Stomach (tissue), 9 donors: Measurements from ENCODE around the gene PPEF1. TPM values are rescaled to one million over a fixed set of nuclear protein-coding genes. Genes with fewer than 3 reads are reported as not detected.

ENCODE experiments used
- DNase-seq, 2 donors: peaks; one replicate each; pipeline versions ENCODE4 v3.0.0 to v3.0.0-alpha.2; 2013 to 2019
- H3K27ac ChIP-seq, 5 donors: fragments of 200-600 bp in 4 of 5; sonication (generic) in 4 of 5; one replicate each; pipeline ENCODE4 v1.5.1; 2013 to 2019; ENCODE audit warnings: mild to moderate bottlenecking in 1 of 5, moderate library complexity in 1 of 5
- H3K27me3 ChIP-seq, 3 donors: fragments of 200-600 bp; sonication (generic); one replicate each; pipeline ENCODE4 v1.5.1; 2017 to 2019; ENCODE audit warnings: mixed run types in 1 of 3
- H3K36me3 ChIP-seq, 4 donors: fragments of 200-600 bp; sonication (generic); 1 replicate in 3 of 4; 2 replicates in 1 of 4; pipeline ENCODE4 v1.5.1; 2016 to 2019
- H3K4me1 ChIP-seq, 4 donors: fragments of 200-600 bp; sonication (generic); one replicate each; pipeline ENCODE4 v1.5.1; 2016 to 2019
- H3K4me3 ChIP-seq, 4 donors: fragments of 200-600 bp; sonication (generic) in 3 of 4; one replicate each; pipeline ENCODE4 v1.5.1; 2016 to 2019; ENCODE audit warnings: mild to moderate bottlenecking in 1 of 4
- H3K9me3 ChIP-seq, 4 donors: fragments of 200-600 bp; sonication (generic); one replicate each; pipeline ENCODE4 v1.5.1; 2016 to 2019
- EP300 ChIP-seq: sonication (generic); formaldehyde crosslinking; IDR thresholded peaks from one replicate; pipeline ENCODE4 v1.6.1; 2017; ENCODE audit warnings: antibody characterized with exemption
- POLR2A ChIP-seq, 4 donors: fragments of 450-650 bp; IDR thresholded peaks; one replicate each; pipeline ENCODE4 v1.6.1; 2016; ENCODE audit warnings: antibody characterized with exemption in 4 of 4, control low read depth in 2 of 4, mild to moderate bottlenecking in 1 of 4, moderate library complexity in 1 of 4
- POLR2AphosphoS5 ChIP-seq, 3 donors: sonication (generic); formaldehyde crosslinking; IDR thresholded peaks; one replicate each; pipeline ENCODE4 v1.6.1; 2016; ENCODE audit warnings: antibody characterized with exemption in 3 of 3
- WGBS, 5 donors: extraction: QIAGEN DNeasy Blood & Tissue Kit in 3 of 5; methylation state at CpG; one replicate each; pipeline versions ENCODE4 v1.1.5 to v1.1.7; 2013 to 2018; 5-methylcytosine and 5-hydroxymethylcytosine counted together
- intact Hi-C: fragments of 100-400 bp; cut with DNase I; formaldehyde crosslinking; loops from one replicate; pipeline ENCODE4 v1.15.1; 2023; ENCODE audit warnings: low total_unique reads
- polyA plus RNA-seq, 3 donors: library from polyadenylated mRNA; stranded (reverse); fragments of 200-250 nt; gene quantifications; one replicate each; pipeline ENCODE4 v1.2.3, GENCODE V29; 2013
- total RNA-seq, 5 donors: library from RNA; depleted of rRNA; stranded (reverse); fragments of >200 nt; gene quantifications; one replicate each; pipeline versions ENCODE4 v1.1.0 to v1.2.3, GENCODE V29; 2014 to 2016
- TF ChIP-seq, protein P1 (sequence below), 7 experiments: fragments of 450-650 bp in 4 of 7; fragments of 200-600 bp in 3 of 7; sonication (generic) in 3 of 7; IDR thresholded peaks; one replicate each; pipeline ENCODE4 v1.5.1; 2016 to 2019; ENCODE audit warnings: antibody characterized with exemption in 7 of 7, control low read depth in 2 of 7, mild to moderate bottlenecking in 1 of 7
- donor health status: healthy with polysubstance abuse.
- donor health status: Bipolar disorder and iron deficiency.
- donor health status: healthy.

Gene PPEF1
- total and polyA plus RNA-seq, 8 donors, result 0.08 to 1.3 (median 0.22) TPM; not detected in 4

DNA sequence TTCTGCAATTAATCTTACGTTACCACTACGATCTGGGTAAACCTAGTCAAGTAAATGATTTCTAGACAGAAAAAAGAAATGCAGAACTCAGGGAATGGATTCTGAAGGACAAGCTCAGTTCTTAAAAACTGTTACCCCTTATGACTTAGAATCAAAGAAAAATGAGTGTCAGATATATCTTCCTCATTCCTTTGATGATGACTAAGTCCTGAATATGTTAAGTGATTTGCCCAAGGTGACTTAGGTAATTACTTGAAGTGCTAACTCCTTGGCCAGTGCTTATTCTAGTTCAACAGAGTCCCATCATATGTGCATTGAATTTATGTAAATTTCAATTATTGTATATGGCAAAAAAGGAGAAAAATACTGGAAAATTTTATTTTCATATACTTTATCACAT lies 92.5 kb downstream of the PPEF1 start:
- Histone ChIP-seq H3K9me3 (no peaks in the 10 kb centered on the region), H3K27ac (no peak overlapping the region), H3K36me3 (no peaks in the 10 kb centered on the region), H3K4me3 (no peak overlapping the region), H3K4me1 (no peaks in the 10 kb centered on the region), H3K27me3 (no peaks in the 10 kb centered on the region)
- TF ChIP-seq POLR2AphosphoS5 (IDR thresholded peaks at IDR 0.05) (no peak), POLR2A (IDR thresholded peaks at IDR 0.05) (no peak), EP300 (no peak)
- TF ChIP-seq, protein P1, sequence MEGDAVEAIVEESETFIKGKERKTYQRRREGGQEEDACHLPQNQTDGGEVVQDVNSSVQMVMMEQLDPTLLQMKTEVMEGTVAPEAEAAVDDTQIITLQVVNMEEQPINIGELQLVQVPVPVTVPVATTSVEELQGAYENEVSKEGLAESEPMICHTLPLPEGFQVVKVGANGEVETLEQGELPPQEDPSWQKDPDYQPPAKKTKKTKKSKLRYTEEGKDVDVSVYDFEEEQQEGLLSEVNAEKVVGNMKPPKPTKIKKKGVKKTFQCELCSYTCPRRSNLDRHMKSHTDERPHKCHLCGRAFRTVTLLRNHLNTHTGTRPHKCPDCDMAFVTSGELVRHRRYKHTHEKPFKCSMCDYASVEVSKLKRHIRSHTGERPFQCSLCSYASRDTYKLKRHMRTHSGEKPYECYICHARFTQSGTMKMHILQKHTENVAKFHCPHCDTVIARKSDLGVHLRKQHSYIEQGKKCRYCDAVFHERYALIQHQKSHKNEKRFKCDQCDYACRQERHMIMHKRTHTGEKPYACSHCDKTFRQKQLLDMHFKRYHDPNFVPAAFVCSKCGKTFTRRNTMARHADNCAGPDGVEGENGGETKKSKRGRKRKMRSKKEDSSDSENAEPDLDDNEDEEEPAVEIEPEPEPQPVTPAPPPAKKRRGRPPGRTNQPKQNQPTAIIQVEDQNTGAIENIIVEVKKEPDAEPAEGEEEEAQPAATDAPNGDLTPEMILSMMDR (IDR thresholded peaks at IDR 0.05), result no peak
- DNase-seq, result no peak
- 52 to 75% (median 67%) methylated on average over 2 of the region's 2 CpGs for WGBS, 5 donors
- intact Hi-C loops, result no loop called here

DNA sequence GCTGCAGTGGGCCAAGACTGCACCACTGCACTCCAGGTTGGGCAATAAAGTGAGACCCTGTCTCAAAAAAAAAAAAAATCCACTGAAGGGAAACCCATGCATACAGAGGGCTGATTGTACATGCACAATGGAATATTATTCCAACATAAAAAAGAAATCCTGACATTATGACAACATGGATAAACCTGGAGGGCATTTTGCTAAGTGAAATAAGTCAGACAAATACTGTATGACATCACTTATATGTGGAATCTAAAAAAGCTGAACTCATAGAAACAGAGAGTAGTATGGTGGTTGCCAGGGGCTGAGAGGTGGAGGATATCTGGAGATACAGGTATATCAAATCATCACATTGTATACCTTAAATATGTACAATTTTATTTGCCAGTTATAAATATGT lies 102.2 kb downstream of the PPEF1 start:
- H3K27ac ChIP-seq, result no peak overlapping the region
- no peaks in the 10 kb centered on the region for H3K9me3 ChIP-seq
- no peaks in the 10 kb centered on the region for H3K27me3 ChIP-seq
- H3K36me3 ChIP-seq, result no peaks in the 10 kb centered on the region
- intact Hi-C loops, result no loop called here
- DNase-seq, result no peak
- H3K4me1 ChIP-seq, result no peaks in the 10 kb centered on the region
- TF ChIP-seq POLR2AphosphoS5 (IDR thresholded peaks at IDR 0.05) (no peak), EP300 (no peak), POLR2A (IDR thresholded peaks at IDR 0.05) (no peak)
- TF ChIP-seq, protein P1 (IDR thresholded peaks at IDR 0.05), result no peak
- no peak overlapping the region for H3K4me3 ChIP-seq

DNA sequence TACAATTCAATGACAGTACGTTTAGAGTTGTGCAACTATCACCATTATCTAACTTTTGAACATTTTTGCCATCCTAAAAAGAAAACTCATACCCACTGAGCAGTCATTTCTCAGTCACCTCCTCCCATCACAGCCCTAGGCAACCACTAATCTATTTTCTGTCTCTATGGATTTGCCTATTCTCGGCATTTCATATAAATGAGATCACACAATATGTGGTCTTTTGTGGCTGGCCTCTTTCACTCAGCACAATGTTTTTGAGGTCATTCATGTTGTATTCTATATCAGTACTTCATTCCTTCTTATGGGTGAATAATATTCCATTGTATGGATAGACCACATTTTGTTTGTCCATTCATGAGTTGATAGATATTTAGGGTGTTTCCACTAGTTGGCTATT lies 103.0 kb downstream of the PPEF1 start:
- Histone ChIP-seq H3K27me3 (no peaks in the 10 kb centered on the region), H3K9me3 (no peaks in the 10 kb centered on the region), H3K36me3 (no peaks in the 10 kb centered on the region), H3K4me3 (no peak overlapping the region), H3K4me1 (no peaks in the 10 kb centered on the region), H3K27ac (no peak overlapping the region)
- 59 to 85% (median 75%) methylated on average over 2 of the region's 2 CpGs for WGBS, 5 donors
- DNase-seq, result no peak
- TF ChIP-seq EP300 (no peak), POLR2AphosphoS5 (IDR thresholded peaks at IDR 0.05) (no peak), POLR2A (IDR thresholded peaks at IDR 0.05) (no peak)
- TF ChIP-seq, protein P1 (IDR thresholded peaks at IDR 0.05), result no peak
- intact Hi-C loops, result no loop called here

DNA sequence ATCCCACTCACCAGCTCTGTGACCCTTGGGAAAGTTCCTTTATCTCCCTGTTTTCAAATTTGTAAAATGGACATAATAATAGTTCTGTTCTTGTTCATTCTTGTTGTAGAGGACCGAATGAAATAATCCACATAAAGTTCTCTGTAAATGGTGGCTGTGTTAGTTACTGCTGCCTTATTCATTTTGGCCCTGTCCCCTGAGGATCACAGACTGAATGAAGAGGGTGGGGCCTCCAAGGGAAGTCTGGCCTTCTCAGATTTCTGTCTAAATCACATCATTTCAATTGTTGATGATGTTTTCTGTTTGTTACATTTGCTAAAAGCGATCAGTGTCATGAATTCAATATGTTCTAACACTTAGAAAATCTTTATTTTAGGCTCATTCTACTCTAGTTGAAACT lies 117.9 kb downstream of the PPEF1 start:
- intact Hi-C loops, result no loop called here
- DNase-seq, result no peak
- peaks cover 0 to 10% (median 1%) of the 10 kb centered on the region in 4 donors for H3K9me3 ChIP-seq
- no peak overlapping the region for H3K27ac ChIP-seq
- no peak overlapping the region for H3K4me3 ChIP-seq
- 65 to 93% (median 83%) methylated on average over 2 of the region's 2 CpGs for WGBS, 5 donors
- TF ChIP-seq EP300, result no peak
- TF ChIP-seq, protein P1 (IDR thresholded peaks at IDR 0.05), result no peak
- no peak for TF ChIP-seq POLR2AphosphoS5 (IDR thresholded peaks at IDR 0.05)
- no peak for TF ChIP-seq POLR2A (IDR thresholded peaks at IDR 0.05)
- no peaks in the 10 kb centered on the region for H3K27me3 ChIP-seq
- no peaks in the 10 kb centered on the region for H3K4me1 ChIP-seq
- no peaks in the 10 kb centered on the region for H3K36me3 ChIP-seq
